Endodermal cell (in vitro differentiated cells): ENCODE data around the gene DLD. TPM values are rescaled to one million over a fixed set of nuclear protein-coding genes. Genes with fewer than 3 reads are reported as not detected.
"Not testable (repeated sequence)": the region's sequence is repeated elsewhere in the genome, so short reads cannot be mapped to it uniquely, and the experiment has no call there.

ENCODE experiments used
- DNase-seq: peaks from one replicate; pipeline ENCODE4 v3.0.0-alpha.2; 2017
- H3K27ac ChIP-seq: 2 replicates; pipeline ENCODE4 v1.5.1; 2013; ENCODE audit warnings: mild to moderate bottlenecking, low read depth, low read length, moderate library complexity
- H3K27me3 ChIP-seq: 2 replicates; pipeline ENCODE4 v1.6.1; 2013; ENCODE audit warnings: mild to moderate bottlenecking, low read length, moderate library complexity; ENCODE audit not compliant: insufficient read depth, control insufficient read depth, poor library complexity, severe bottlenecking
- H3K36me3 ChIP-seq: 2 replicates; pipeline ENCODE4 v1.7.0; 2013; ENCODE audit warnings: mild to moderate bottlenecking, low read length, moderate library complexity; ENCODE audit not compliant: control insufficient read depth, insufficient read depth
- H3K4me1 ChIP-seq: one replicate; pipeline ENCODE4 v1.7.0; 2013; ENCODE audit warnings: low read length; ENCODE audit not compliant: control insufficient read depth, insufficient read depth
- H3K4me3 ChIP-seq: 2 replicates; pipeline ENCODE4 v1.5.1; 2013; ENCODE audit warnings: mild to moderate bottlenecking, low read length, moderate library complexity
- H3K9ac ChIP-seq: 2 replicates; pipeline ENCODE4 v1.6.1; 2013; ENCODE audit warnings: mild to moderate bottlenecking, low read length, moderate library complexity; ENCODE audit not compliant: poor library complexity, severe bottlenecking; ENCODE audit errors: extremely low read depth
- H3K9me3 ChIP-seq: 2 replicates; pipeline ENCODE4 v1.6.1; 2013; ENCODE audit warnings: mild to moderate bottlenecking, low read length, moderate library complexity; ENCODE audit not compliant: control insufficient read depth
- H3K27ac Mint-ChIP-seq: 2 replicates; pipeline ENCODE4 v1.8.0; 2020; ENCODE audit warnings: mixed read lengths
- H3K27me3 Mint-ChIP-seq: 2 replicates; pipeline ENCODE4 v1.8.0; 2021; ENCODE audit warnings: mild to moderate bottlenecking, mixed read lengths; ENCODE audit not compliant: insufficient read depth
- H3K36me3 Mint-ChIP-seq: 2 replicates; pipeline ENCODE4 v1.8.0; 2020; ENCODE audit warnings: low read depth, mixed read lengths
- H3K4me1 Mint-ChIP-seq: 2 replicates; pipeline ENCODE4 v1.8.0; 2020; ENCODE audit warnings: mixed read lengths
- H3K4me3 Mint-ChIP-seq: 2 replicates; pipeline ENCODE4 v1.8.0; 2020; ENCODE audit warnings: mild to moderate bottlenecking, moderate library complexity, mixed read lengths
- H3K9me3 Mint-ChIP-seq: 2 replicates; pipeline ENCODE4 v1.8.0; 2020; ENCODE audit warnings: mild to moderate bottlenecking, mixed read lengths
- CTCF ChIP-seq: fragments of 200-600 bp; sonication (generic); conservative IDR thresholded peaks from 2 replicates; pipeline ENCODE4 v1.5.0; 2021; ENCODE audit warnings: antibody characterized with exemption, mild to moderate bottlenecking
- WGBS, 2 experiments: methylation state at CpG; one replicate each; pipeline versions ENCODE4 v1.1.5 to v1.1.7; 2013; ENCODE audit warnings: missing lambda C conversion rate in 2 of 2, mixed read lengths in 1 of 2; ENCODE audit not compliant: insufficient coverage in 1 of 2, insufficient read length in 1 of 2; 5-methylcytosine and 5-hydroxymethylcytosine counted together
- total RNA-seq, 2 donors: library from RNA; stranded (reverse); fragmentation: NEBNext Ultra II Directional in 1 of 2; extraction: Animal tissue kit (Norgen Biotek cat#: 25700) in 1 of 2; gene quantifications; 2 replicates in 1 of 2; 3 replicates in 1 of 2; pipeline ENCODE4 v1.2.1, GENCODE V29; 2021

DLD gene
- total RNA-seq, 2 donors from 2014 or later, result 82.4 to 82.5 TPM

DNA sequence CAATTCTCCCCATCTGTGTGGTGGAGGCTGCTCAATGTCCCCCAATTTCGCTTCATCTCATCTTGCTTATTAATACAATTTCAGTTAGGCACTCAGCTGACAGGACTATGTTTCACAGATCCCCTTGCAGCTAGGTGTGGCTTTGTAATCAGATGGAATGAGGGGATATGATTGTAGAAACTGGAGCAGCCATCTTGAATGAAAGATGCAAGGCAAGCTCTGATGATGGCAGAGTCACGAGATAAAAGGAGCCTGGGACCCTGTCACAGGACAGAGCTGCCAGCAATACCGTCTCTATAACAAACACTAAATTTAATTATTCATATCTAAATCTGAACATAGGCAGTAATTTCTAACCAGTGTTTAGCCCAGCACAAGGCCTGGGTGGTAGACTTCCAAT, 991 bp upstream of the DLD start:
- H3K9me3 Mint-ChIP-seq, result peaks cover 6% of the 10 kb centered on the region
- H3K9me3 ChIP-seq, result no peaks in the 10 kb centered on the region
- peak overlapping the region; percentile 89 for H3K4me3 Mint-ChIP-seq
- peaks cover 9% of the 10 kb centered on the region for H3K27me3 Mint-ChIP-seq
- peaks cover 20% of the 10 kb centered on the region for H3K36me3 Mint-ChIP-seq
- H3K9ac ChIP-seq, result no peak overlapping the region
- TF ChIP-seq CTCF, result no peak
- H3K4me3 ChIP-seq, result peak overlapping the region; percentile 93
- peaks cover 18% of the 10 kb centered on the region for H3K36me3 ChIP-seq
- peaks cover 16% of the 10 kb centered on the region for H3K4me1 Mint-ChIP-seq
- WGBS, 2 experiments, result 82 to 100% methylated on average over 1 to 3 of the region's 3 CpGs
- no peaks in the 10 kb centered on the region for H3K4me1 ChIP-seq
- DNase-seq, result no peak
- no peak overlapping the region for H3K27ac Mint-ChIP-seq
- no peak overlapping the region for H3K27ac ChIP-seq
- peaks cover 9% of the 10 kb centered on the region for H3K27me3 ChIP-seq

GRCh38 chr7:107890493-107890961, 456 bp upstream of the DLD start:
- TF ChIP-seq CTCF, result no peak
- 51 to 60% methylated on average over 3 to 6 of the region's 7 CpGs for WGBS, 2 experiments
- H3K27me3 ChIP-seq, result peaks cover 9% of the 10 kb centered on the region
- H3K9me3 ChIP-seq, result no peaks in the 10 kb centered on the region
- H3K4me1 ChIP-seq, result no peaks in the 10 kb centered on the region
- Mint-ChIP-seq H3K27me3 (peaks cover 8% of the 10 kb centered on the region), H3K9me3 (peaks cover 6% of the 10 kb centered on the region), H3K36me3 (peaks cover 24% of the 10 kb centered on the region), H3K4me1 (peaks cover 16% of the 10 kb centered on the region), H3K4me3 (peak overlapping the region; percentile 89), H3K27ac (peak overlapping the region; percentile 98)
- peak overlapping the region; percentile 93 for H3K4me3 ChIP-seq
- H3K36me3 ChIP-seq, result peaks cover 23% of the 10 kb centered on the region
- no peak overlapping the region for H3K27ac ChIP-seq
- H3K9ac ChIP-seq, result no peak overlapping the region
- DNase-seq, result no peak

GRCh38 chr7:107891636-107892366, 818 bp downstream of the DLD start:
- peak overlapping the region; percentile 89 for H3K9ac ChIP-seq
- no peaks in the 10 kb centered on the region for H3K27me3 ChIP-seq
- no peaks in the 10 kb centered on the region for H3K9me3 ChIP-seq
- H3K27ac ChIP-seq, result peak overlapping the region; percentile 74
- H3K27ac Mint-ChIP-seq, result peak overlapping the region; percentile 98
- WGBS, 2 experiments, result 67 to 85% methylated on average over 6 to 9 of the region's 9 CpGs
- H3K36me3 ChIP-seq, result peaks cover 35% of the 10 kb centered on the region
- H3K9me3 Mint-ChIP-seq, result peaks cover 6% of the 10 kb centered on the region
- no peak for DNase-seq
- H3K4me3 ChIP-seq, result peak overlapping the region; percentile 93
- TF ChIP-seq CTCF, result no peak
- H3K4me3 Mint-ChIP-seq, result peak overlapping the region; percentile 89
- H3K4me1 Mint-ChIP-seq, result peaks cover 16% of the 10 kb centered on the region
- H3K27me3 Mint-ChIP-seq, result no peaks in the 10 kb centered on the region
- peaks cover 24% of the 10 kb centered on the region for H3K36me3 Mint-ChIP-seq
- H3K4me1 ChIP-seq, result no peaks in the 10 kb centered on the region

GRCh38 chr7:107892367-107892741, 1.4 kb downstream of the DLD start:
- Mint-ChIP-seq H3K36me3 (peaks cover 29% of the 10 kb centered on the region), H3K27ac (peak overlapping the region; percentile 98), H3K4me1 (peaks cover 16% of the 10 kb centered on the region), H3K4me3 (peak overlapping the region; percentile 89)
- H3K27me3 ChIP-seq, H3K9ac ChIP-seq, H3K9me3 ChIP-seq, H3K9me3 Mint-ChIP-seq, H3K4me1 ChIP-seq, H3K27ac ChIP-seq, H3K27me3 Mint-ChIP-seq, DNase-seq: not testable (repeated sequence)
- Histone ChIP-seq H3K36me3 (peaks cover 39% of the 10 kb centered on the region), H3K4me3 (peak overlapping the region; percentile 93)
- 94 to 98% methylated on average over 4 to 7 of the region's 8 CpGs for WGBS, 2 experiments
